Hepatocyte (in vitro differentiated cells): ENCODE data around the gene MED17.

Experiments
- CTCF ChIP-seq: fragments of 200-600 bp; sonication (generic); IDR thresholded peaks from 2 replicates; pipeline ENCODE4 v1.5.1; 2016; ENCODE audit warnings: antibody characterized with exemption, mild to moderate bottlenecking; ENCODE audit not compliant: poor library complexity
- EZH2 ChIP-seq: fragments of 200-600 bp; sonication (generic); IDR thresholded peaks from 2 replicates; pipeline ENCODE4 v1.6.1; 2016; ENCODE audit warnings: antibody characterized with exemption, mild to moderate bottlenecking, borderline replicate concordance
- EZH2phosphoT487 ChIP-seq: fragments of 200-600 bp; sonication (generic); IDR thresholded peaks from one replicate; pipeline ENCODE4 v1.6.1; 2018; ENCODE audit warnings: antibody characterized with exemption, mild to moderate bottlenecking, low read depth, moderate library complexity; ENCODE audit not compliant: unreplicated experiment, severe bottlenecking

- no peak for TF ChIP-seq CTCF
- TF ChIP-seq EZH2 = no peak
- no peak for TF ChIP-seq EZH2phosphoT487
These were observed 866 bp downstream of the MED17 start for GRCh38 chr11:93784935-93785360.
